ENCODE results near the gene APOH.

The APOH gene

DNA sequence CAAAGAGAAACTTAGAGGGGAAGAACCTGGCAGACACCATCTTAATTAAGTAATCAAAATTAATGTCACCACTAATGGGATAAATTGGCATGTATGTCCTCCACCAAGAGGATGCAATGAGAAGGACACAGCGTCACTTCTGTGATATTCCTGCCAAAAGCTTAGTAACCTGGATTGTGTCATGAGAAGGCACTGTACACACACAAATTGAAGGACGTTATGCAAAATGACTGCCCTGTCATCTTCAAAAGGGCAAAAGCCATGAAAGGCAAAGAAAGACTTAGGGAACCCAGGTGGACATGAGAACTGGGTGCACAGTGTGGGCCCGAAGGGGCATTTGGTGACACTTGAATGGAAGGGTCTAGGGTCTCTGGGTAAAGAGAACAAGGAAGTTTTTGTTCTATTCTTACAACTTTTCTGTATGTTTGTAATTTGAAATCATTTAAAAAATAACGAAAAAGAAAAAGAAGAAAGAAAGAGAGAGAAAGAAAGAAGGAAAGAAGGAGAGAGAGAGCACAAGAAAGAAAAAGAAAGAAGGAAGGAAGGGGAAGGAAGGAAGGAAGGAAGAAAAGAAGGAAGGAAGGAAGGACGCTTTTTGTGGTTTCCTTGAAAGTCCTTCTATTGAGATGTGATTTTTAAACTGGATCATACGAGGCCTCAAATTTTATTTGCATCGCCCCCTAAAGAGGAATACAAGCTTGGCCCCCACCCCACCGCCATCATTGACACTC is 4.0 kb upstream of the APOH start:
- no peak overlapping the region for H3K9ac ChIP-seq (ENCODE audit: low read depth, low read length)
- no peaks in the 10 kb centered on the region for H3K4me1 ChIP-seq (ENCODE audit: insufficient read depth, low read length)
- no peaks in the 10 kb centered on the region for H3K27me3 ChIP-seq (ENCODE audit: insufficient read depth, low read length)
- no peaks in the 10 kb centered on the region for H3K9me3 ChIP-seq (ENCODE audit: insufficient read depth, low read depth, low read length)
- H3K36me3 ChIP-seq (ENCODE audit: insufficient read depth, low read depth, low read length): no peaks in the 10 kb centered on the region
- no peak overlapping the region for H3K4me3 ChIP-seq (ENCODE audit: low read length)
- no peak overlapping the region for H3K27ac ChIP-seq (ENCODE audit: low read length)

DNA sequence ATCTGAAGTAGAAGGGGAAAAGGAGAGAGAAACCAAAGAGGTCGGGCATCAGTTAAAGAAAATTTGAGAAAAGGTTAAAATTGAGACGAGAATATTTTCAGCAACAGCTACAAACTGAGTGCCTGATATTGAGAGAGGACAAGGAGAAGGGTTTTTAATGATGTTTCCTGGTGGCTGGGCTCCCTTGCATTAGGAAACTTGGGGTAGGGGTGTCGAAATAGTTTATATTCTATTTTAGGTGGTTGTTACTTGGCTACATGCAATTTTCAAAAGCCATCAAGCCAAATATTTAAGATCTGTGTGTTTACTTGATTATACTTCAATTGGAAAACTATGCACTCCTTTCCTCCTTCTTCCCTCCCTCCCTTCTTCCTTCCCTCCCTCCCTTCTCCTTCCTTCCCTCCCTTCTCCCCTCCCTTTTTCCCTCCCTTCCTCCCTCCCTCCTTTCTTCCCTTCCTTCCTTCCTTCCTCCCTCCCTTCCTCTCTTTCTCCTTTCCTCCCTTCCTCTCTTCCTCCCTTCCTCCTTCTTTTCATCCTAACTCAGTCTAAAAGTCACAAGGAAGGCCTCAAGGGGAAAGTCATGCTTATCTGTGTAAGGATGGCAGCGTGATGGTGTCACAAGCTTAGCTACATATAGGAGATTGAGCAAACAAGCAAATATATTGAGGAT is 1.8 kb upstream of the APOH start:
- Histone ChIP-seq H3K36me3 (ENCODE audit: insufficient read depth, low read depth, low read length) (no peaks in the 10 kb centered on the region), H3K9me3 (ENCODE audit: insufficient read depth, low read depth, low read length) (no peaks in the 10 kb centered on the region), H3K4me1 (ENCODE audit: insufficient read depth, low read length) (no peaks in the 10 kb centered on the region), H3K4me3 (ENCODE audit: low read length) (no peak overlapping the region), H3K27me3 (ENCODE audit: insufficient read depth, low read length) (no peaks in the 10 kb centered on the region), H3K27ac (ENCODE audit: low read length) (no peak overlapping the region), H3K9ac (ENCODE audit: low read depth, low read length) (no peak overlapping the region)

DNA sequence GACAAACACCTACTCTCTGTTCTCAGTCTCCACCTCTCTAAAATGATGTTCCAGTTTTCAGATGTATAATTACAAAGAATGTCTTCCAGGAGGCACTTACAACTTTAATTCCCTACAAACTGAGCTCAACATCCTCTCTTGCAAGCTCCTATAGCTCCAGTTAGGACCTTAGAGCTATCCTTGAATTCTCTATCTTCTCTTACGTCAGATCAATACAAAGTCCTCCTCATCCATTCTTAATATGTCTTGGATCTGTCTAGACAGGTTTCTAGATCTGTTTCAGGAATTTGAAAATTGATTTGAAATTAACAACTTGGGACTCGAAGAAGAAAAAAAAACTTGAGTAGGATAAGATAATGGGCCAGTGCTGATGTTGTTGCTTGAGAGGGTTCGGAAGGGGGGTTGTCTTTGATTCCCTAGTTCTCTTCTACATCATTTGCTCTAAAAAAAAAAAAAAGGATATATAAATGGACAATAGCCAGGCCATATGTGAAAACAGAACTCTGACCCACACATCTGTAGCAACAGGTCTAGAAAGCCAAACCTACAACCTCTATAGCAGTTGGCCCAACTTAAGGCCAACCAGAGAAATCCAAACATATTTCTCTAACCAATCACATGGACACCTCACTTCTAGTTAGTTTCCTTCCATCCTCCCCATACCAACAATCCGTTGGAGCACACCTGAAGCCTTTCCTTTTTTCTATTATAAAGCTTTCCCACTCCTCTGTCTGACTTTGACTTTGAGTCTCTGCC is 746 bp upstream of the APOH start:
- H3K9ac ChIP-seq (ENCODE audit: low read depth, low read length): no peak overlapping the region
- H3K27ac ChIP-seq (ENCODE audit: low read length): no peak overlapping the region
- no peaks in the 10 kb centered on the region for H3K36me3 ChIP-seq (ENCODE audit: insufficient read depth, low read depth, low read length)
- H3K27me3 ChIP-seq (ENCODE audit: insufficient read depth, low read length): no peaks in the 10 kb centered on the region
- no peaks in the 10 kb centered on the region for H3K4me1 ChIP-seq (ENCODE audit: insufficient read depth, low read length)
- H3K9me3 ChIP-seq (ENCODE audit: insufficient read depth, low read depth, low read length): no peaks in the 10 kb centered on the region
- no peak overlapping the region for H3K4me3 ChIP-seq (ENCODE audit: low read length)

DNA sequence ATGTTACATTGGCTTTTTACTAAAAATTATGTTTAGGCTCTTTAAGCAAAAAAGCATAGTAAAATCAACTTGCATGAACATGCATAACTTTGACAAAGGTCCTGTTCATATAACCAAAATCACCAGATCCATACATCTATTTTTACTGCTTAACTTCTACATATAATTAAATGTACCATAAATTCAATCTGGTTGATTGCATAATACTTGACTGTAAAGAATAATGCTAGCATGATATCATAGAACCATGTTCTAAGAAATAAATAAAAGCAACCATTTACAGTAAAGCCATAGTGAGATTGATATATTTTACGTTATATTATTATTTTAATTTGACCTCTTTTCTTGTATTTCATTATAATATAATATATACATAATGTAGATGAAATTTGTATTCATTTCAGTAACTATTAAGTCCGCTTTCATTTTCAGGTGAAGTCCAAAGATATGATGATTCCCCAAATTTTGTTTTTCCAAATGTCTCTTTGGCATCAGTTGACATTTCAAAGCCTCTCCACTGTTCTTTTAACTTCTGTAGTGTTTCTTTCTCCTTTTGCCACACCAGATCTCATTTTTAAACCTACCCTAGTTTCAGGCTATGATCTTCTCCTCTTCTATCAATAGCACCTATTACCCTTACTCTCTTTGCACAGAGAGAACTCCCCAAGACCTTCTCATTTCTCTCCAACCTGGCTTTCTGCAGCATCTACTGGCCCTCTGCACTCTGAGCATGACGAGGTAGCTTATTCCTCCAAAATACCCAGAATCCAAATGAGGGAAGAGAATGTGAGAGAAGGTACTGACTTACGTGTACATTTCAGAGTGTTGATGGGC is 1.8 kb downstream of the APOH start:
- Histone ChIP-seq H3K27me3 (ENCODE audit: insufficient read depth, low read length) (no peaks in the 10 kb centered on the region), H3K9me3 (ENCODE audit: insufficient read depth, low read depth, low read length) (no peaks in the 10 kb centered on the region), H3K36me3 (ENCODE audit: insufficient read depth, low read depth, low read length) (no peaks in the 10 kb centered on the region), H3K9ac (ENCODE audit: low read depth, low read length) (no peak overlapping the region), H3K4me1 (ENCODE audit: insufficient read depth, low read length) (no peaks in the 10 kb centered on the region), H3K27ac (ENCODE audit: low read length) (no peak overlapping the region), H3K4me3 (ENCODE audit: low read length) (no peak overlapping the region)

DNA sequence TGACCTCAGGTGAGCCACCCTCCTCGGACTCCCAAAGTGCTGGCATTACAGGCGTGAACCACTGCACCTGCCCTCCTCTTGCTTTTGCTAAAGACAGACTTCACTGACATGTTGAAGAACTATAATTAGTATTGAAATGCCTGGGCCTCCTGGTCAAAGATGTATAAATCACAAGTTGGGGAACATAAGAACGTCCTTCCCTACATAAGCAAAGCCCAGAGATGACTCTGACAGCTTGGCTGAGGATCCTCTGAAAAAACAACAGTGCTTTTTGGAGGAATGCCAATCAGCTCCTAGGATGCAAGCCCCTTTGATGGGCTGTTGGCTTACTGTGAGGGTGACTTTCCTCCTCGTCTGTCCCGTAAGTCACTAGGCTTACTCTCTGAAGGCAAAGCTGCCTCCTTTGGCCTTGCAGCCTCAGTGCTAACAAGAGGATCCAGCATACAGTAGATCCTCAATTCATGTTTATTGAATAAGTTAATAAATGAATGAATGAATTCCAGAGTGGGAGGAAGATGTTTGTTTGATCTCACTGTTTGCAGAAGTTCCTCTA is 6.3 kb downstream of the APOH start:
- Histone ChIP-seq H3K27me3 (ENCODE audit: insufficient read depth, low read length) (no peaks in the 10 kb centered on the region), H3K9me3 (ENCODE audit: insufficient read depth, low read depth, low read length) (no peaks in the 10 kb centered on the region), H3K36me3 (ENCODE audit: insufficient read depth, low read depth, low read length) (no peaks in the 10 kb centered on the region), H3K4me1 (ENCODE audit: insufficient read depth, low read length) (no peaks in the 10 kb centered on the region), H3K4me3 (ENCODE audit: low read length) (no peak overlapping the region), H3K9ac (ENCODE audit: low read depth, low read length) (no peak overlapping the region), H3K27ac (ENCODE audit: low read length) (no peak overlapping the region)

DNA sequence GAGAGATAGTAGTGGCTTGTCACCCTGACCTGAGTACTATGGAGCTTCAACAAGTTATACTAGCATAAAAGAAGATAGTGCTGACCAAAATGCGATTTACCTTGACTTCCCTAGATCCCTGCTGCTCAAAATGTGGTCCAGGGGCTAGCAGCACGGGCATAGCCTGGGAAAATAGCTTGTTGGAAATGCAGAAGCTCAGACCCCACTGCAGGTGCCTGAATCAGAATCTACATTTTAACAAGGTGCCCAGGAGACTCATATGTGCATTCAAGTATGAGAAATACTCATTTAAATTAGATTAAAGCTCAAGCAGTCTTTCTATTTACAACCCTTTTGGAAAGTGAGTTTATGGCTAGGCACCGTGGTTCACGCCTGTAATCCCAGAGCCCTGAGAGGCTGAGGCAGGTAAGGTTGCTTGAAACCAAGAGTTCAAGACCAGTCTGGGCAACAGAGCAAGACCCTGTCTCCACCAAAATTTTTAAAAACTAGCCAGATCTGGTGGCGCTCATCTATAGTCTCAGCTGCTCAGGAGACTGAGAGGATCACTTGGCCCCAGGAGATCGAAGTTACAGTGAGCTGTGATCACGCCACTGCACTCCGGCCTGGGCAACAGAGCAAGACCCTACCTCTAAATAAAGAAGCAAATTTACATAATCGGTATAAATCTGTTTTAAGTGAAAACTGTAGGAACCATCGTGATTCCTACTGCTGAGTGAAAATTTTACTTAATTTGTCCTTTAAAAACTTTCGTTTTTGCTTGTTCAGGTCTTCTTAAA is 7.3 kb downstream of the APOH start:
- H3K4me1 ChIP-seq (ENCODE audit: insufficient read depth, low read length): no peaks in the 10 kb centered on the region
- no peaks in the 10 kb centered on the region for H3K9me3 ChIP-seq (ENCODE audit: insufficient read depth, low read depth, low read length)
- H3K27me3 ChIP-seq (ENCODE audit: insufficient read depth, low read length): no peaks in the 10 kb centered on the region
- no peak overlapping the region for H3K9ac ChIP-seq (ENCODE audit: low read depth, low read length)
- H3K4me3 ChIP-seq (ENCODE audit: low read length): no peak overlapping the region
- no peak overlapping the region for H3K27ac ChIP-seq (ENCODE audit: low read length)
- H3K36me3 ChIP-seq (ENCODE audit: insufficient read depth, low read depth, low read length): no peaks in the 10 kb centered on the region

DNA sequence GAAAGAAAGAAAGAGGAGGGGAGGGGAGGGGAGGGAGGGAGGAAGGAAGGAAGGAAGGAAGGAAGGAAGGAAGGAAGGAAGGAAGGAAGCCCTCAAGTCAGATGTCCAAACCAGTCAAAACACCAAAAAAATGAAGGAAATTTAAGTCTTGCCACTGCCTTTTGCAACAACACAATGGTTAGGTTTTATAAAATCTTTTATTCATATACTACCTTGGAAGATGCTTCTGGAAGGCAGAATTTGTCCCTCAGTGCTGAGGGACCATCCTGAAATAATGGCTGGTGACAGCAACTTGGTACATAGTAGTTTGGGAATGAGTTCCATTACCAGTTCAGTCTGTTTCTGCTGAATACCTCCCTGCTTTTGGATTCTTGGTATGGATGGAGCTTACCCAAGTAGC is 7.9 kb downstream of the APOH start:
- no peaks in the 10 kb centered on the region for H3K9me3 ChIP-seq (ENCODE audit: insufficient read depth, low read depth, low read length)
- no peak overlapping the region for H3K27ac ChIP-seq (ENCODE audit: low read length)
- H3K9ac ChIP-seq (ENCODE audit: low read depth, low read length): no peak overlapping the region
- no peaks in the 10 kb centered on the region for H3K27me3 ChIP-seq (ENCODE audit: insufficient read depth, low read length)
- no peak overlapping the region for H3K4me3 ChIP-seq (ENCODE audit: low read length)
- H3K4me1 ChIP-seq (ENCODE audit: insufficient read depth, low read length): no peaks in the 10 kb centered on the region
- H3K36me3 ChIP-seq (ENCODE audit: insufficient read depth, low read depth, low read length): no peaks in the 10 kb centered on the region

DNA sequence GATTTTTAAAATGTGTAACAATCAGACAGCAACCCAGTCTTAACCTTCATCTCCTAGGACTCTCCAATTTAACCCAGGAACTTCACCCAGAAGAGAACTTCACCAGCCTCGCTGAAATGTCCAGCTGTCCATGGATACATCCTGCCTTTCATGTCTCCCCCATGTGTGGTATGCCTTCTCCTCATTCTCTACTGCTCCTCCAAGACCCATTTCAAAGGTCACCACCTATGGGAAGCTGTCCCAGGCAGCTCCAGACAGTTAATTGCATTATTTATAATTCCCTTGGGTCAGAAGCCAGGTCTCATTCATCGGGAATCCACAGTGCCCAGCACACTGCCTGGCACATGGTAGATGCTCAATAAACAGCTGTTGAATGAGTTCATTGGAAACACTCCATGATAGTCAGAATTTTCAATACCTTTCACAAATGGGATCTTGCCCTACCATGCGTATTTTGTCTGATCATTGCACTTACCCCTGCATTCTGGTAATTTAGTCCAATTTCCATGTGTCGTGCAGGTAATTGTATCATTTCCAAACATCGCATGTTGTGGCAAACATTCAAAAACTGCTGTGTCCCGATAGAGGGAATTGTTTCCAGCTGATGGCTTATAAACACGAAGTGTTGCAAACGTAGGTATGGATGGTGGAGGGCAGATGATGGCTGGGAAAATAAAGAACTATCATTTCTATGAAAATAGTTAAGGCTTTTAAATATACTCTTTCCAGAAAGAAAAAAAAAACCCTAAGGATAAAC is 9.0 kb downstream of the APOH start:
- Histone ChIP-seq H3K9ac (ENCODE audit: low read depth, low read length) (no peak overlapping the region), H3K4me3 (ENCODE audit: low read length) (no peak overlapping the region), H3K9me3 (ENCODE audit: insufficient read depth, low read depth, low read length) (no peaks in the 10 kb centered on the region), H3K27ac (ENCODE audit: low read length) (no peak overlapping the region), H3K27me3 (ENCODE audit: insufficient read depth, low read length) (no peaks in the 10 kb centered on the region), H3K36me3 (ENCODE audit: insufficient read depth, low read depth, low read length) (no peaks in the 10 kb centered on the region), H3K4me1 (ENCODE audit: insufficient read depth, low read length) (no peaks in the 10 kb centered on the region)

DNA sequence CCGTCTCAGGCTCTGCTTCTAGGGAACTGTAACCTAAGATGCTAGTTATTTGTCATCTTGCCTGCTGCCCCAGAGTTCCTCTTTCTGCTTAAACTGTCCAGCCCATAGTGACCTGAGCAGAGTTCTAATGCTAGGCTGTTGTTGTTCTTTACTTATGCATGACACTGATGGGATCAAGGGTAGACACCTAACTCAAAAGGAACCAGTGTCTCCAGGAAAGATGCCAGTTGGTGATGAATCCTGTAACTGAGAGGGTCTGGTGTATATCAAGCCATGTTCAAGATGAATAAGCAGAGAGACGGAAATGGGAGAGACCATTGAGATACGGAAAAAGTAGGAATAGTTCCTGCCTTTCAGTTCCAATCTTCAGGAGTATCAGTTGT is 13.7 kb downstream of the APOH start:
- no peaks in the 10 kb centered on the region for H3K36me3 ChIP-seq (ENCODE audit: insufficient read depth, low read depth, low read length)
- H3K4me1 ChIP-seq (ENCODE audit: insufficient read depth, low read length): no peaks in the 10 kb centered on the region
- H3K9ac ChIP-seq (ENCODE audit: low read depth, low read length): no peak overlapping the region
- no peaks in the 10 kb centered on the region for H3K27me3 ChIP-seq (ENCODE audit: insufficient read depth, low read length)
- H3K9me3 ChIP-seq (ENCODE audit: insufficient read depth, low read depth, low read length): no peaks in the 10 kb centered on the region
- H3K4me3 ChIP-seq (ENCODE audit: low read length): no peak overlapping the region
- H3K27ac ChIP-seq (ENCODE audit: low read length): no peak overlapping the region

DNA sequence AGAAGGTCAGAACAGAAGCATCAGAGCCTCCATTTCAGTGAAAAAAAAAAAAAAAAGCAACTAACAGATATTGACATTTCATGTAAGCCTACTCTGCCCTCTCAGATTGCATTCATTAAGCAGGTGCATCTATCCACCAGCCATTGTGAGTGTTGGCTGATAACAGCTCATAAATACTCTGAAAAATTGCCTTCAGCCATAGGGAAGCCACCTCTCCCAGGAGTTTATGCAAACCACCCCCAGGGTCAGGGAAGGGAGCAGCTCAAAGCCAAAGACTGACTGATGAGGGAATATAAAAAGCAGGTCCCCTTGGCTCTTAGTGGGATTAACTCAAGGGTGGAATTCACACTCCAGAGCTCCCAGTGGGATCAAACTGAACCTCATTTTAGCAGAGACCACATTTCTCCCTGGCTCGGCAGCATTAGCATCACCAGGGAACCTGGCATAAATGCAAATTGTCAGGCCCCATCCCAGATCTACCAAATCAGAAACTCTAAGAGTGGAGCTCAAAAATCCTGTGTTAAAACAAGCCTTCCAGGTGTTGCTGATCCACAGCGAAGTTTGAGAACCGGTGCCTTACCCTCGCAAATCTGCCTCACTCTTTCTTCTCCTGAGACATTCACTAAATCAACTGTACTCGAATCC is 14.2 kb downstream of the APOH start:
- no peaks in the 10 kb centered on the region for H3K27me3 ChIP-seq (ENCODE audit: insufficient read depth, low read length)
- H3K4me1 ChIP-seq (ENCODE audit: insufficient read depth, low read length): no peaks in the 10 kb centered on the region
- no peaks in the 10 kb centered on the region for H3K36me3 ChIP-seq (ENCODE audit: insufficient read depth, low read depth, low read length)
- no peak overlapping the region for H3K9ac ChIP-seq (ENCODE audit: low read depth, low read length)
- no peaks in the 10 kb centered on the region for H3K9me3 ChIP-seq (ENCODE audit: insufficient read depth, low read depth, low read length)
- H3K4me3 ChIP-seq (ENCODE audit: low read length): no peak overlapping the region
- H3K27ac ChIP-seq (ENCODE audit: low read length): no peak overlapping the region
